GM19455 (cell line): Measurements from ENCODE around the gene RASL12.
"Not testable (repeated sequence)": the region's sequence is repeated elsewhere in the genome, so short reads cannot be mapped to it uniquely, and the experiment has no call there.

Source experiments
- ATAC-seq: cut with Tn5 transposase; IDR thresholded peaks from one replicate; pipeline ENCODE4 v1.9.1; 2021; ENCODE audit not compliant: unreplicated experiment

Gene RASL12, protein sequence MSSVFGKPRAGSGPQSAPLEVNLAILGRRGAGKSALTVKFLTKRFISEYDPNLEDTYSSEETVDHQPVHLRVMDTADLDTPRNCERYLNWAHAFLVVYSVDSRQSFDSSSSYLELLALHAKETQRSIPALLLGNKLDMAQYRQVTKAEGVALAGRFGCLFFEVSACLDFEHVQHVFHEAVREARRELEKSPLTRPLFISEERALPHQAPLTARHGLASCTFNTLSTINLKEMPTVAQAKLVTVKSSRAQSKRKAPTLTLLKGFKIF

DNA sequence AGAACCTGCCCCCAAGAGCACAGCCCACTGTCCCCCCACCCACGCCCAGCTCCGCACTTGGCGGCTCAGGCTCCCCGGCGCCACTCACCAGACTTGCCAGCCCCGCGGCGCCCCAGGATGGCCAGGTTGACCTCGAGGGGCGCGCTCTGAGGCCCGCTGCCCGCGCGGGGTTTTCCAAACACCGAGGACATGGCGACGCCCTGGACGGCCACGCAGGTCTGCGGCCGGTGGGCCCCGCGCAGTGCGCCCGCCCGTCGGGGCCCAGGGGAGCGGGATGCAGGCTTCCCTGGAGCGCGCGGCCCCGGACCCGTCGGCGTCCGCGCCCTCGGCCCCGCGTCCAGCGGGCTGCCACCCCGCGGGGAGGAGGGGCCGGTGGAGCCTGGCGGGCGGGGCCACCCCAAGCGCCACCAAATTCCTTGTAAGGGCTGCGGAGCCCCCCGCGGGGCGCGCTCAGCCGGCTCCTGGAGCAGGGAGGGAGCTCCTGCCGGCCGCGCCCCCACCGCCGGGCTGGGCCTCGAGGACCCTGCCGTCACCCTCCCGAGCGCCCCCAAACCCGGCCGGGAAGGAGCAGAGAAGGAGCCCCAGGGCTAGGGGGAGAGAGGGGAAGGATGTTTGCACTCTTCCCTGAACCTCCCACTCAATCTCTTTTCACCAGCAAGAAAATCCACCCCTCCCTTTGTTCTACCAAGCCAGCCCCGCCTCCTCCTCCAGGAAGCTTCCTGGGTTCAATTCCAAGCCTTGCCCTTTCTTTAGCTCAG, at the start of gene RASL12:
TSS of gene RASL12 (minus strand) at position 347 of the 758 bp plus-strand sequence. CDS start at position 191, 156 bp downstream.
- ATAC-seq, result no peak

DNA sequence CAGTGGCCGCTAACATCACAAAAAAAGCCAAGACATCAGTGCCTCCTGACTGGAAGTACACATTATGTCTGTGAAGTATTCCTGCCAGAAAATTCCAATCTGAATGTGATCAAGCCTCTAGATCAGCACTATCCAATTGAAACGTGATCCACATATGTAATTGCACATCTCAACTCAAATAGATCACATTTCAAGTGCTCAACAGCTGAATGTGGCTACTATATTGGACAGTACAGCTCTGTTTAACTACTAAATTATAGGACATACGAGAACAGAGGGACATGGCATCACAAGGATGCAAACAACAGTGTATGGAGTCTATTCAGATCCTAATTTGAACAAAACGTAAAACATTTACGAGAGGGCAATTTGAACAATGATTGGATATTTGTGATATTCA, 47.8 kb upstream of the RASL12 start:
- ATAC-seq, result no peak

DNA sequence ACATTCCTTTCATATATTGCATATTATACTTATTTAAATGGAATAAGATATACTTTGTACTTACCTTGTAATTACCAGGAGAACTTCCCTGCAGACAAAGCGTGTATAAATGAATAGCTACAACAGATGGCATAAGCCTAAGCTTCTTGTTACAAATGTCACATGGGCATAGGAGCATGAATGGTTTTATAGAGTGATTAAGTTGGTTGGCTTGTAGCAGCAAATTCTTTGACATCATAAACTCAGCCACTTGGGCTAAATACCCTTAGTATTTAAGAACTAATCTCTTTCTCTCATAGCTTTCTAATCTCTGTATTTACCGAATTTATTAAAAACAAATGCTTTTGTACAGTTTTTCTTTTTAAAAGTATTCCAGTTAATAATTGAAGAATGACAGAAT, 47.3 kb upstream of the RASL12 start, which contains the start of gene UBAP1L:
TSS of gene UBAP1L (minus strand) at position 115 of the 400 bp plus-strand sequence. CDS start 8,985 bp downstream, outside the sequence.
- ATAC-seq, result no peak

DNA sequence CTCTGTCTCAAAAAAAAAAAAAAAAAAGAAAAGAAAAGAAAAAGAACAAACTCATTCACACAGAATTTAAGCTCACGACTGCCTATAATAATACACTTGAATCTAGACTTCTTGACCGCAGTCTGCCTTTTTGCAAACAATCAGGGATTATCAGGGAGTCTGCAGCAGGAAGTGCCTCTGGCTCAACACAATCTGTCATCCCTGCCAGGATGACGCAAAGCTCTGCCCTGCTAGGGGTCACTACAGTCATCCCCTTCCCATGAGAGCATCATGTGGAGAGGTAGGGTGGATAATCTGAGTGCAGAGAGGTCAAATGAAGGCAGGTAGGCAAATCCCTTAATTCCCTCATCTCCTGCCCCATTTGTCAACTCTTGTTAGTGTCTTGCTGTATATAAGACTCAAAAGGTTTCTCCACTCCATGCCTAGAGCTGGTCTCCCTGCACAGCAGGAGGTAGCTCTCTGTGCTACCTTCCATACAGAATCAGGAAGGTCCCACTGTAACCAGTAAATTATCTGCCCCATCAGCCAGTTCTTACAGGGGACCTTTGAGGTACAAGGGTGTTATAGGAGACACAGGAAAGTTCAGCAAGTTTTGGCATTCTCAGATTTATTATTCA, 43.0 kb upstream of the RASL12 start:
- no peak for ATAC-seq

DNA sequence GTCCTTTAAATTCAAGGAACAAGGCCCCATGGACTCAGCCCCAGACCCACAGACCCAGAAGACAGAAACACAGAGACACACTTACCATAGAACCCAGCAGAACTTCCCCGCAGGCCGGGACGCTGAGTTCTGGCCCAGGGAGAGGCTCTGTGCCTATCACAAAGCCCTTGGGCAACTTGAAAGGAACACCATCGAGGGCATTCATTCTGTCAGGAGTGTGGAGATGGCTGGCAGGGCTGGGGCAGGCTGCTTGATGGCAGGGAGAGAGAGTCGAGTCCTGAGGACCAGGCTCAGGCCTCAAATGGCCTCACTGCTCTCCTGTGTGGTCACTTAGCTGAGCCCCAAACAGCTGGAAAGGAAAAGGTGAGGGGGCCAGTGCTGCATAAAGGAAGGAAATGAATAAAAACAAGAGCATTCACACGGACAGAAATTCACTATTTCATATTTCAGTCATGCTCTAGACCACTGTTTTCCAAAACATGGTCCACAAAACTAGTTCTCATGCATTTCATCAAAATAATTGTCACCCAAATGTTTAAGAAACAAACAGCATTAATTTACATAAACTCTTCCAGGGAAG, 38.3 kb upstream of the RASL12 start:
- no peak for ATAC-seq

DNA sequence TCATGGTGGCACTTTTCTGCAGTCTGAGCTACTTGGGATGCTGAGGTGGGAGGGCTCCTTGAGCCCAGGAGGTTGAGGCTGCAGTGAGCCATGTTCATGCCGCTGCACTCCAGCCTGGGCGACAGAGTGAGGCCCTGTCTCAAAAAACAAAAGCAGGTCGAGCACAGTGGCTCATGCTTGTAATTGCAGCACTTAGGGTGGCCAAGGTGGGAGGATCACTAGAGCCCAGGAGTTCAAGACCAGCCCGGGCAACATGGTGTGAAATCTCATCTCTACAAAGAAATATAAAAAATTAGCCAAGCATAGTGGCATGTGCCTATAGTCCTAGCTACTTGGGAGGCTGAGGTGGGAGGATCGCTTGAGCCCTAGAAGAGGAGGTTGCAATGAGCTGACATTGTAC, 37.2 kb upstream of the RASL12 start:
- ATAC-seq, result no peak

DNA sequence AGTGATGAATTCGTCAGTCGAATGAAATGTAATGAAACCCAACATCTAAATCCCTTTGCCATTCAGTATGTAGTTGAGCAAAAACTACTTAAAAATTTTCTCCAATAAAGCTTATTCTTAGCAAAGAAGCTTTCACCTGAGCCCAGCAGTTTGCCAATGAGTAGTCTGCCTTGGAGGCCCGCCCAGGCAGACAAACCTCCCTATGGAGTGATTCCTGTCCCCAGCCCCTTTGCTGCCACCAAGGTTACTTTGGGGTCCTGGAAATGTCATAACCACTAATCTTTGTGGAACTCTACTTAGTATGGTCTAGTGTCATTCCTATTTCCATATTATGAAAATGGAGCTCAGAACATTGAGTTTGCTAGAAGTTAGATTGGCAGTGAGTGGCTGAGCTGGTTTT, 35.1 kb upstream of the RASL12 start:
- no peak for ATAC-seq

DNA sequence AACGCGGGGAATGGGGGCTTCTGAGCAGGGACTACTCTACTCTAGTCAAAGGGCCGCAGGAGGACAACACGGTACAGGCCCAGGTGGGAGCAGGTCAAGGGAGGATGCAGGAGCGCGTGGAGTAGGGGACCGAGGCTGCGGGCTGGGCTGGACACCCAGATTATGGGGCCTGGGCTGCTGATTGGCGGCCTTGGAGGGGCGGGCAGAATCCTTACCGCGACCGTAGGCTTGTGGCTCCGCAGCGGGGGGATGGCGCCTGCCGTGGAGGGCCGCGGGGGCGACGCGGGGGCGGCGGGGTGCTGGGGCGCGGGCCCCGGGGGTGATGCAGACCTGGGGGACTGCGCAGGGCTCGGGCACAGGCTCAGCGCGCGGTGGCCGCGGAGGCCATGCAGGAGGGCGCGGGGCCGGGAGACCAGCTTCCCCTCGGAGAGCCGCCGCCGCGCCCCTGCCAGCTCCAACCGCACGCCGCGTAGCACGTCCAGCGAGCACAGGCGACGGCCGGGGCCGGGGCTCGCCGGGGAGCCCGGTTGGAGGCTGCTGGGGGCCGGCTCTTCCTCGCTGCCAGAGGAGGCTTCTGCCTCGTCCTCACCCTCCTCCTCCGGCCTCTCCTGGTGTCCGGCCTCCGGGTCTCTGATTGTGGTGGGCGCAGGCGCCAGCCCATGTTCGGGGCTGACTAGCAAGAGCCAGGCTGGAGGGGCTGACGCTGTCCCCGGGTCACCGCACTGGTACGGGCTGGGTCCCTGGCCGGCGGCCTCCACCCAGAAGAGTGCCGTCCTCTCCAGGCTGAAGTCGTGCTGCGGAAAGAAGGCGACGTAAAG, 34.3 kb upstream of the RASL12 start:
- ATAC-seq, result no peak

DNA sequence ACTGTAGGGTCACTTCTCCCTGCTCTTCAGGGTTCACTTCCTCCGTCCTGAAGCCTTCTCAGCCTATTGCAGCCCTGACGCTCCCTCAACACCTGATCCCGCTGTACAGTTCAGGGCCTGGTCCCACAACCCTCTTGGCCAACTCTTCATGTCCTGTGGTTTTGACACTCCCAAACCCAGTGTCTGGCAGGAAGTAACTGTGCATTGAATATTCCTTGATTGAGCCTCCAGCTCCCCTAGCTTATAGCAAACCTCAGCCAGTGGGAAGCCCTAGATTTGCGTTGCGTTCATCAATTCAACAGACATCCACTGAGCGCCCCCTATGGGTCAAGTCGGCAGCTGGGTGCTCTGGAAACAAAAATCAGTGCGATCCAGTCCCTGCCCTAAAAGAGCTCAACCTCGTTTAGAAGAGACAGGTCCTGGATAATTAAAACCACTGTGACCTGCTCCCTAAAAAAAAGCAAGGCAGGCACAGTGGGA, 33.7 kb upstream of the RASL12 start:
- ATAC-seq, result no peak

DNA sequence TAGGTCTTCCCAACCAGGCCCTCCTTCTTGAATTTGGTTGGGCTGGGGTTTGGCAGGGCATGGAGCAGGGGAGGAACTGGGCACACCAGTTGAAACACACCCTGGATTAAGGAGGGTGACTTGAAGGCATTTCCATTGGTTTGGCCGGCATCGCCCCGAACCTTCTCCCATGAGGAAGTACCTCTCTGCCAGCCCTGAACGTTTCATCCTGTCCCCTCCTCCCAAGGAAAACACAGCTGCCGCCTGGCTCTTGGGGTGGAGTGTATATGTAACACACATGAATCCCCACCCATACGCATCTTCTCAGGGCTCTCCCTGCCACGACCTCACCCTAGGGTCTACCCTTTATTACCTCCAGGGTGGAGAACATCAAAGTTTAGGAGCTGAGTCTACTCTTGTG, 32.7 kb upstream of the RASL12 start:
- no peak for ATAC-seq

DNA sequence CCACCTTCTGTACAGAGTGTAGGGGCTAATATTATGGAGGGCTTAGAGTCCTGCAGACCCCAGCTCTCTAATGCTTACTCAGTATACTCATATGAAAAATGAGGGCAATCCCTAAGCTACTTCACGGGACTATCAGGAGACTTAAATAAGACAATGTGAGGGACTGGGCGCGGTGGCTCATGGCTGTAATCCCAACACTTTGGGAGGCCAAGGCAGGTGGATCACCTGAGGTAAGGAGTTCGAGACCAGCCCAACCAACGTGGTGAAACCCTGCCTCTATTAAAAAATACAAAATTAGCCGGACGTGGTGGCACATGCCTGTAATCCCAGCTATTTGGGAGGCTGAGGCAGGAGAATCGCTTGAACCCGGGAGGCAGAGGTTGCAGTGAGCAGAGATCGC, 32.0 kb upstream of the RASL12 start:
- not testable (repeated sequence) for ATAC-seq

DNA sequence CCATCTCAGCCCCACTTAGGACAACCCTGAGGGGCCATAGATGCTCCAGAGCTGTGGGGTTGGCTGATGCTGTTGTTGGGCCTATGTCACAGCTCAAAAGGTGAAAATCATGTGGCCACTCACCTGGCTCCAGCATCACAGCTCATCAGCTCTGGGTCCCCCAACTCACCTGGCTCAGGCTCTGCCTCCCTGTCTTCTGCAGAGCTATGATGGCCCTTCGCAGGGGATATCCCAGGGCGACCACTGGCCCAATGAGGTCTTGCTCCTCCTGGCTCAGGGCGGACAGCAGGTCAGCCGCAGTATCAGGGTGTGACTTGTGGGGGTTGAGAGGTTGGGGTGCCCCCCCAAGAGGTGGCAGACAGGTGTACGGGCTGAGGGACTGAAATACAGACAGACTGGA, 31.5 kb upstream of the RASL12 start:
- no peak for ATAC-seq

DNA sequence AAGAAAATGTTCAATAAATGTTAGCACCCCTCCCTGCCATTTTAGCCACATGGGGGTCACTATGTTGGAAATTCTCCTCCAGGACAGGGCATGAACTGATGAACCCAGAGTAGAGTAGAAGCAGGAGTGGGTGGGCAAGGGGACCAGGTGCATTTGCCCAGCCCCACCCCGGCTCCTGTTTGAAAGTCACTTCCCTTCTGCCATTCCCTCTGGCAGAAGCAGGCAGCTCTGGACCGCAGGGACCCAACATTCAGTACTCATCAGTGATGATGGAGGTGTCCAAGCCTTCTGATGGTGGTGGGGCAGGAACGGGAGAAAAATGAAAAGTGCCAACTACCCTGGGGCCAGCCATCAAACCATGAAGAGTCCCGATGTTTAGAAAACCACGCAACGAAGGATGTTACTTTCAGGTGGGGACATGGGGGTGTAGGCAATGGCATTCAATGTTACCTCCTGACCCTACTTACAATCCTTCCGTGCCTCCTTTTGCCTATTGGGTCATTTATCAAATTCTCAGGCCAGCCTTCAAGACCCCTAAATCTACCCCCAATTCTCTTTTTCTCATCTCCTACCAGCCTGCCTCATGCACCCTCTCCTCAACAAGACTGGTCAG, 30.0 kb upstream of the RASL12 start:
- ATAC-seq, result no peak

DNA sequence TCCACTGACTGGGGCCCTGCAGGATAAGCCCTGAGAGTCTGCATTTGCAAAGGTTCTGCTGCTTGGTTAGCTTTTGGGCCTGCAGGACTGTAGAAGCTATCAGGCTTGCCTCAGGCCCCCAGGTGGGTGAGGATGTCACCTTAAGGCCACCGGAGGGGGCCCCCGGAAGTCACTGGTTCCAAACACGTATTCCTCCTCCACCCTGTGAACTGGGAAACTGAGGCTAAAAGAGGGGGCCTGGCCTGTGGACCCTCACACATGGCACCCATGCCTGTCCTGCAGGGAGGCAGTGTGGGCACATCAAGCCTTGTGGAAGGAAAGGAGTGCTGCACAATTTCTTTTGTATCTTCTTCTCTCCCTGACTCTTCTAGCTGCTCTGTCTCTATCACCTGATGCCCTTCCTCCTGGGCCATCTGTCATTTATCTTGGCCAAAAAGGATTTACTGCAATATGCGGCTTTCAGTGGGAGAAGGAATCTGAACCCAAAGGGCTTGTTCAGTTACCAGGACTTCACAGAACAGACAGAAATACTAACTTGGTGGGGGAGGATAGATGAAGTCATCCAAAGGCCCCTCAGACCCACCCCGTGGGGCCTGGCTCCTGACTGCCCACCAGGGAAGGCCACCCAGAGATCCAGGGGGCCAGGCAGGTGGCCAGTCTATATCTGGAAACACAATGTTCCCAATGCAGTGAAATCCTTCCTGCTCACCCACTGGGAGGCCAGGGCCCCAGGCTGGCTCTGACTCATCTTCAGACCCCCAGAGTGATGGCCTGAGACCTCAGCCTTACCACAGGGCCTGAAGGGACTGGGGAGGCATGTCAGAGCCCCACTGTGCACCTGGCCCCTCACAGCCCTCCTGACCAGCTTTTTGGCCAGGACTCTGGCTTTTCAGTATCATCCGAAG, 28.9 kb upstream of the RASL12 start:
- ATAC-seq, result no peak

DNA sequence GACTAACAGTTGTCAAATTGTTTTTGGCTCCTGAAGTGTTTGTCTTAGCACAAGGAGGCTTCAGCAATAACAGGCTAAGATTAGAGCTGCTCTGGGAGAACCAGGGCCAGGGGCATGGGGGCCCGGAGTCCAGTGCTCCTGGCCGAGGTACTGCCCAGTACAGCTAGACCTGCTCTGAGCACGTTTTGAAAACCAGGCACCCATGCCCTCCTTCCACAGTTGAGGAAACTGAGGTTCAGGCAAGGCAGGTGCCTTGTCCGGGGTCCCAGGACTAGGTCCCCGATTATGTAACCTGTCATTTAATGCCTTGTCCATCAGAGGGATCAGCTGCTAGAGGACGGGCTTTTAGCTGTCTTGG, 27.9 kb upstream of the RASL12 start:
- ATAC-seq, result no peak

DNA sequence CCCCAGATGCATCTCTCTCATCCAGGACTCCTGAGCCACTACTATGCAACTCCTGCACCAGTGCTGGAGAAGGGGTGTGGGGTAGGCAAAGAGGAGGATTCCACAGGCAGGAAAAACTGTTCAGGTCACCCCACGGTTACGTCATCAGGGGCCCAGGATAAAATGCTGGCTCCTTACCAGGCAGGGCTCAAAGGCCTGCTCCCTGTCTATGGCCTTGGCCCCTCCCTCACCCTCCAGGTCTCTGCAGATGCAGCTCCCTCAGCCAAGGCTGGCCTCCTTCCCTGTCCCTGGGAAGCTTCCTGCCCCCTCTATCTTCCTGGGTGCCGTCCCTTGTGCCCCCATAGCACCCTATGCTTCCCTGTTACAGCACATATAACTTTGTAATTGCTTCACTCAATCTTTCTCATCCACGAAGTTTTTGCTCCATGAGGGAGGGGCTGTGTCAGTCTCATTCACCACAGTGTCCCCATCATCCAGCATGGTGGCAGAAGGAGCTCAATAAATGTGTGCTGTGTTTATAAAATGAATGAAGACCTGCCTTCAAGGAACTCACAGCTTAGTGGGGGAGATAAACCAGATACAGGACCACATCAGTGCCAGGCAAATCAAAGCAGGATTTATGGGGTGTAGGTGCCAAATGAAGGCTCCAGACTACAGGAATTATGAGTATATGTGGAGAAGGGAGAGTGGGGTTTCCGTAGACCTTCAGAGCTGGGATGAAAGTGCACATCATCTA, 27.4 kb upstream of the RASL12 start:
- ATAC-seq, result no peak

DNA sequence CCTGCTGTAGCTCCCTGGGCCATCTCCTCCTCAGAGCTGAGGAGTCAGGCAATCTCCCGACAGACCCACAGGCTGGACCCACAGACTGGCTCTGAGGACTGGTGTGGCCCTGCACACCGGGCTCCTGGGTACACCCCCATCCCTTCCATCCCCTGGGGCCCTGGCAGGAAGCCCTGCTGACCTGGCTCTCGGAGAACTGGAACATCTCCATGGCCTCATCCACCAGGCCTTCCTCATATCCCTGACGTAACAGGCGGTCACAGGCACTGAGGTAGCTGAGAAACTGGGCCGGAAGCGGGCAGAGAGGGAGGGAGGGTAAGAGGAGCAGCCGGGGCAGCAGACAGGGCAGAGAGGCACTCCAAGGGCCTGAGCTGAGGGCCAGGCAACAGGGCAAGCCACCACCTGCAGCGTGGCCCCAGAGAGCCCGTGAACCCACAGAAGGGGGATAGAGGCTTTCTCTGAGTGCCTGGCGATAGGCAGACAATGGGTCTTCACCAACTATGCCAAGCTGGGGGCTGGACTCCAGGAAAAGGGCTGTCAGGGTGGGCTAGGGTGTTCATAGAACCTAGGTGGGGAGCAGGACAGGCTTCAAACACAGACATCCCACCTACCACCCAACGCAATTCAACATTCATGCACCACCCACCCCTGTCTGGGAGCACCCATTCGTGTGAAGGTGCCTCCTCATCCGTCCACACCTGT, 26.7 kb upstream of the RASL12 start:
- no peak for ATAC-seq

DNA sequence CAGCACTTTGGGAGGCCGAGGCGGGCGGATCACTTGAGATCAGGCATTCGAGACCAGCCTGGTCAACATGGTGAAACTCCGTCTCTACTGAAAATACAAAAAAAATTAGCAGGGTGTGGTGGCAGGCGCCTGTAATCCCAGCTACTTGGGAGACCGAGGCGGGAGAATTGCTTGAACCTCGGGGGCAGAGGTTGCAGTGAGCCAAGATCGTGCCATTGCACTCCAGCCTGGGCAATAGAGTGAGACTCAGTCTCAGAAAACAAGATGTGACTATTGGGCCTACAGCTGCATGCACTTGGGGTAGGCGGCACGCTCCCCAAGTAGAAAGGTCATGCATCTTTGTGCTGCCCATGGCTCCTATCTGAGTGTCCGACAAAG, 26.0 kb upstream of the RASL12 start:
- ATAC-seq, result not testable (repeated sequence)
